Measurements from ENCODE around the gene INO80. TPM values are rescaled to one million over a fixed set of nuclear protein-coding genes. Genes with fewer than 3 reads are reported as not detected.

The INO80 gene
- total and polyA plus RNA-seq, 2 donors (not counting 3 experiments of a cell fraction or from before 2014, with no cell fraction given) = 5.7 to 29.1 TPM

- POLR2A ChIA-PET = no interaction called here
- no peak overlapping the region for H3K4me2 ChIP-seq (ENCODE audit: insufficient read depth, low read length)
- H3K27me3 ChIP-seq (ENCODE audit: control insufficient read depth in 2 of 2, insufficient read depth in 2 of 2, low read length in 2 of 2) = no peaks in the 10 kb centered on the region
- no peak for DNase-seq (ENCODE audit: low read depth, low spot score)
- H4K20me1 ChIP-seq (replicated peaks; ENCODE audit: control insufficient read depth, extremely low read depth, insufficient read depth, low read length) = no peaks in the 10 kb centered on the region
- intact Hi-C loops (cut with micrococcal nuclease) = no loop called here
- no peak overlapping the region for H3K9ac ChIP-seq (replicated peaks; ENCODE audit: extremely low read depth, insufficient read depth, low read length)
- dilution Hi-C loops (cut with MboI; ENCODE audit: extremely low pct_ligation_motif_present, low sequenced_read_pairs) = no loop called here
- H2AFZ ChIP-seq (ENCODE audit: low read depth, low read length) = no peak overlapping the region
- H3K27ac ChIP-seq (ENCODE audit: insufficient read depth, low read depth, low read length) = no peak overlapping the region
- H3K4me1 ChIP-seq (ENCODE audit: control insufficient read depth, extremely low read depth, insufficient read depth, low read length) = no peaks in the 10 kb centered on the region
- no peaks in the 10 kb centered on the region for H3K9me3 ChIP-seq (replicated peaks; ENCODE audit: control insufficient read depth, insufficient read depth, low read length)
- no peaks in the 10 kb centered on the region for H3K36me3 ChIP-seq (ENCODE audit: control insufficient read depth in 2 of 2, extremely low read depth in 1 of 2, insufficient read depth in 2 of 2, low read length in 2 of 2)
- H3K9me1 ChIP-seq (replicated peaks; ENCODE audit: control insufficient read depth, extremely low read depth, insufficient read depth, low read length) = no peaks in the 10 kb centered on the region
- BruUV-seq (replicated peaks) = no TSS peak
- H3K4me3 ChIP-seq (replicated peaks in 1 of 3; ENCODE audit: insufficient read depth in 1 of 3, low read depth in 1 of 3, low read length in 3 of 3) = no peak overlapping the region
- no peak for FAIRE-seq
- TF ChIP-seq POLR2AphosphoS5 (IDR thresholded peaks at IDR 0.05; ENCODE audit: insufficient read depth, low read depth, low read length) (no peak), MYC (IDR thresholded peaks at IDR 0.05; ENCODE audit: low read depth, low read length) (no peak), JUN (IDR thresholded peaks at IDR 0.05; ENCODE audit: borderline replicate concordance, insufficient read depth, insufficient read length, low read depth) (no peak), CTCF (IDR thresholded peaks at IDR 0.05; ENCODE audit: extremely low read depth in 1 of 2, insufficient read depth in 1 of 2, low read depth in 1 of 2, low read length in 2 of 2) (no peak), POLR2A (IDR thresholded peaks at IDR 0.05; ENCODE audit: low read depth, low read length) (no peak), FOS (IDR thresholded peaks at IDR 0.05; ENCODE audit: borderline replicate concordance, insufficient read depth, low read length) (no peak), GATA2 (IDR thresholded peaks at IDR 0.05; ENCODE audit: insufficient read depth, insufficient read length, low read depth, low read length) (no peak), EZH2 (IDR thresholded peaks at IDR 0.05; ENCODE audit: borderline replicate concordance, low read depth, low read length, severe bottlenecking) (no peak), MAX (IDR thresholded peaks at IDR 0.05; ENCODE audit: insufficient read depth, insufficient read length) (no peak)
- CTCF ChIA-PET = interaction anchor here (0.9 to 3.2 kb wide), 5 partner anchors 8 to 110 kb away, joined by 3 to 10 read pairs (median 4); no protein-coding TSS in a partner anchor
- no peaks in the 10 kb centered on the region for H3K79me2 ChIP-seq (ENCODE audit: control insufficient read depth, insufficient read depth, low read length)
Measured at GRCh38 chr15:40969363-40969762, 146.7 kb downstream of the INO80 start.

Measured in endothelial cell of umbilical vein (primary cell).